Nasal cavity respiratory epithelium epithelial cell of viscerocranial mucosa (primary cell): ENCODE measurements around the gene SH3YL1. TPM values are rescaled to one million over a fixed set of nuclear protein-coding genes. Genes with fewer than 3 reads are reported as not detected.

Source experiments
- total RNA-seq: library from RNA; depleted of rRNA; stranded (reverse); fragments of >200 nt; gene quantifications from 2 replicates; pipeline ENCODE4 v1.2.3, GENCODE V29; 2014

SH3YL1 gene, protein sequence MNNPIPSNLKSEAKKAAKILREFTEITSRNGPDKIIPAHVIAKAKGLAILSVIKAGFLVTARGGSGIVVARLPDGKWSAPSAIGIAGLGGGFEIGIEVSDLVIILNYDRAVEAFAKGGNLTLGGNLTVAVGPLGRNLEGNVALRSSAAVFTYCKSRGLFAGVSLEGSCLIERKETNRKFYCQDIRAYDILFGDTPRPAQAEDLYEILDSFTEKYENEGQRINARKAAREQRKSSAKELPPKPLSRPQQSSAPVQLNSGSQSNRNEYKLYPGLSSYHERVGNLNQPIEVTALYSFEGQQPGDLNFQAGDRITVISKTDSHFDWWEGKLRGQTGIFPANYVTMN
- 84.8 and 102 TPM in 2 replicates for total RNA-seq

DNA sequence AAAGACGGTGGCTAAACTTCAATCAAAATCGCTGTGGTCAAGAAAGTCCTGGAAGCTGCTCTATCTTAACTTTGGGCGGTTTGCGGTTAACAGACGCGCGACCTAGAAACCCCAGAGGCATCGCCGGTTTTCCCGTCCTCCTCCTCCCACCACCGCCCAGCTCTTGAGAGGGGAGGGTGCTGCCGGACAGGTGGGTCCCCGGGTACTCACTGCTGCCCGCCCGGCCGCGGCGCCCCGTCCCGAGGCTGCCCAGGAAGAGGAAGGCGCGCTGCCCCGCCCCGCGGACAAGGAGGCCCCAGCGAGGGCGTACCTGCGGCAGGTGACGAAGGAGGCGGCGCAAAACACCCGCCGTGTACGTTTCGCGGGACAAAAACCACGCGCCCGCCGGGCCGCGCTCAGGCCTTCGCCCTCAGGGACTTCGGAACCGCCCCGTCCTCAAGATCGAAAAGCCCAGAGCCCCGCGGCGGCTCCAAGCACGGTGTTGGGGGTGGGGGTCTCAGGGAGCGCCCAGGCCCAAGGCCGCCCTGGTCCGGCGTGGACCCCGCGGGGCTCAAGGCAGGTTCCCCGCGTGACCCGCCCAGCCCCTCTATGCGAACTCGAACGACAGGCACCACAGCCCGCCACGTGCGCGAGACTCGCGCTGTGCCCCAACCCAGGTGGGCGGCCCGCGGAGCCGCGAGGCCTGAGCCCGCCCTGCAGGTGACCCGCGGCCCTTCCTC, at the start of gene SH3YL1:
SH3YL1 (minus strand) TSS at position 259 of the 719 bp plus-strand sequence; CDS start at position 211, 48 bp downstream.

DNA sequence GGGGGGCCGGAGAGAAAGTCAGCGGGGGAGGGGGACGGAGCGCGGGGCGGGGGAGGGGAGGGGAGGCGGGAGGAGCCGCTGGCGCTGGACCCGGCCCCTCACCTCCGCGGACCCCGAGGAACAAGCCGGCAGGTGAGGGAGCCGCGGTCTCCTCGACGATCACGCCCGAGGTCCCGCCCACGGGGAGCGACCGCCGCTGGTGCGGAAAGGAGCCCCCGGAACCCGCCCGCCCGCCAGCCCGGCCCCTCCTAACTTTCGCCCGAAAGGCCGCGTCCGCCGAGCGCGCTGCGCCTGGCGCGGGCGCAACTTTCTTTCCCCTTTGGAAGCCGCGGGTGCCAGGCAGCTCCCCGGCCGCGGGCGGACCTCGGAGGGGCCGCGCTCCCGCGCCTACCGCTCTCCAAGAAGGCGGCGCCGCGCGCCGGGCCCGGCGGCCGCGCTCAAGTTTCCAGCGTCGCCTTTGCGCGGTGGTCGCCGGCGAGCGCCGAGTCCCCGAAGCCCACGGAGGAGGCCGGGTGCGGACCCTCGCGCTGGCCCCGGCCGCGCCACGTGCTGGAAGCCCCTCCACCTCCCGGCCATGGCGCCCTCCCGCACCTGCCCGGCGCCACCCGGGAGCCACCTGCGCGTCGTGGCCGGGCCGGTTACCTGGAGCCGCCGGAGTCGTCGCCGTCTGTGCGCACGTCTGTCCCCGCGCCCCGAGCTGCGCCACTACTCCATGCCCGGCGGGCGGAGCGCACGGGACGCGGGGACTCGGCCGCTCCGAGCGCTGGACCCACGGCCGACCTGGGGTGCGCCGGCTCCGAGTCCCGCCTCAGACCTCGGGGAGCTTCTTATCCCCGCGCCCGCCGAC, 24.3 kb upstream of the SH3YL1 start, which contains the start of gene ALKAL2:
ALKAL2 (minus strand) TSS at position 181 of the 847 bp plus-strand sequence. CDS start 256 bp downstream, outside the sequence.

DNA sequence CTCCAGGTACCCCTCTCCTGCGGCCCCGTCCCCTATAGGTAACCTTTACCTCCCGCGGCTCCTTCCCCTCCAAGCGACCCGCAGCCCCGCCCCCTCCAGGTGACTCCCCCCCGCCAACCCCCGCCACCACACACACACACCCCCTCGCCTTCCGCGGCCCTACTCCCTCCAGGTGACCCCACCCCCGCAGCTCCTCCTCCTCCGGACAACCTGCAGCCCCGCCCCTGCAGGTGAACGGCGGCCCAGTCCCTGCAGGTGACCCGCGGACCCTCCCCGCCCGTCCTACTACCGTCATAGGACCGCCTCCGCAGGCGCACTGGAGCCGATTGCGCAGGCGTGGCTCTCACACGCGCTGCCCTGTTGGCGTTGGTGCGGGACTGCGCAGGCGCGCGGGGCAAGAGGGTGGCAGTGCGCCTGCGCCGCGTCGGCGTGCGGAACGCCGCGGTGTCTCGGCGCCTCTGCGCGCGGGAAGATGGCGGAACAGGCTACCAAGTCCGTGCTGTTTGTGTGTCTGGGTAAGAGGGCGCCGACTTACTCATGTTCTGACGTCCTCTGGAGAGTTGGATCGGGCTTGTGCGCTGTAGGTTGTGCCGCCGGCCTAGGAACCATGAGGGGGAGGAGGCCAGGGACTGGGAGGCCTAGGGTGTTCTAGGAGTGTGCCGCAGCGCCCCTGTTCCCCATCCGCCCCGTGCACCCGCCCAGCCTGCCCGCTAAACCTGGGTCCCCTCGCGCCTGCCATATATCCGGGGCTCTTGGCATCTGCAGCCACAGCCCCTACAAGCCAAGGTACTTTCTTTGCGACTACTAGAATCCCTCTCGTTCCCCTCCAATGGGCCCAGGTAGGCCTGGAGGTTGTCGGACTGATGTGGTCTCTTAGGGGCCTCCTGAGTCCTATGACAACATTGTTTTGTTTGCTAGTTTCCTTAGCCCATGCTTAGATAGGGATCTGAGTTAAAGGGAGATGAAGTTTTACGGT, 949 bp upstream of the SH3YL1 start, which contains the start of gene ACP1:
ACP1 (plus strand) TSS at position 455 of the 976 bp plus-strand sequence; CDS start at position 473, 18 bp downstream.

Other genes starting within 250 kb of the SH3YL1 start
- 16.2 and 20.5 TPM in 2 replicates for gene FAM110C, start 217.5 kb downstream of the SH3YL1 start, total RNA-seq
- 113 and 137 TPM in 2 replicates for gene ACP1, start 915 bp upstream of the SH3YL1 start, total RNA-seq
- gene ALKAL2, start 24.1 kb upstream of the SH3YL1 start, total RNA-seq: not detected in 2 replicates